NCI-H146 treated with DMSO at 0.1 percent for 48 hours (cell line): ENCODE measurements around the gene PNISR.

Source experiments
- DNase-seq: peaks from one replicate; lab custom pipeline; 2025; ENCODE audit not compliant: unreplicated experiment; lab: John Stamatoyannopoulos, UW

The PNISR gene

DNA sequence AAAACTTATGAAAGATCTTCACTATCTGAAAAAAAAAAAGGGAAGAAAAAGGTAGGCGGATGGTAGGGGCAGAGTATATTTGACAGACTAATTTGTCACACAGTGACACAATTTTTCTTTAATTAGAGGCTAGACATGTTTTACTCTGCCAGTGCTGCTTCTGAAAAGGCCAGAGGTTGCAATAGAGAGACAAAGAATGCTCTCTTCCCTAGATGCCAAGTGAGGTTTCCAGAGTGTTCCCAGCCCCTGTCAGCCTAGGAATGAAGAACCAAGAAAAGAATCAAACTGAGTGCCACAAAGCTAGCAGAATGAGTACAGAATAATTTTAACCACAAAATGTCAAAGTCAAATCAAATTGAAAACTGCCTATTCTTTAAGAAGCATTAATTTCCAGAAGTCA, 13.0 kb downstream of the PNISR start:
- DNase-seq, result no peak

DNA sequence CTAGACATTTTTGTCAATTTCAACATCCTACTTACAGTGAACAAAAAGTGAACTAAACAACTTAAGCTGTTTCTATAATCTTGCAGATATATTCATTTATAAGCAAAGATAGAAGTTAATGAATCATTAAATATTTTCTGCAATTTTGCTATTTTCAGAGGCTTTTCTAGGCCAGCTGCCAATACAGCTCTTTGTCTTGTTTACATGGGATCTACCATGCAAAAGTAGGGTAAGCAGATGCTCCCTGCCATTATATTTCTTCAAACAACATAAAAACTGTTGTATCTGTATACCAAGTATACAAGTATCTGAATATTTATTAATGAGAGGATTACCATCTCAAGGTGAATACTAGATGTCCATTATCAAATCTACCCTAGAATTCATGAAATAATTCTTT, 15.4 kb downstream of the PNISR start:
- DNase-seq, result no peak

DNA sequence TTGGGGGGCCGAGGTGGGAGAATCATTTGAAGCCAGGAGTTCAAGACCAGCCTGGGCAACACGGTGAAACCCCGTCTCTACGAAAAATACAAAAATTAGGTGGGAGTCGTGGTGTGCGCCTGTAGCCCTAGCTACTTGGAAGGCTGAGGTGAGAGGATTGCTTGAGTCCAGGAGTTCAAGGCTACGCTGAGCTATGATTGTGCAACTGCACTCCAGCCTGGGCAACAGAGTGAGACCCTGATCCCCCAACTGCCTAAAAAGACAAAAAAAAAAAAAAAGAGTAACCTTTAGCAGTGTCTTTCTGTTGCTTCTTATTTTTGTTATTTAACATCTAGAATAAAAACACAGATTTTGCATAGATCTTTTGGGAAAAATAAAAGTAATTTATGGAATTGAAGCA, 18.0 kb downstream of the PNISR start:
- DNase-seq, result no peak

DNA sequence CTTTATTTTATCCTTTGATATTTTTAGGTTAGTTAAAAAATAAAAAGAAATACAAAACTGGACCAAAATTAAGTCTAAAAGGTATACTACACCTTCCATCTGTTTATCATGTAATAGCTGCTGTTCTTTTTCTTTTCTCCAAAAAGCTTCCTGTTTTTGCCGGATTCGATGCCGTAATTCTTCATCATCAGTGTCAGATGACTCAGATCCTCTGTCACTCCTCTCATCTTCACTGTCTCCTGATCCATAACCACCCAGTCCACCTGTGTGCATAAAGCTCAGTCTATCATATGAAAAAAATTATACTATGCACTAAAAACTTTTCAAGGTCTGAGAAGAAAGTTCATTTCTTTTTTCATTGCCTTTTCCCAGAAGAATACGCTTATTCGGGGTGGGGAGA, 22.7 kb downstream of the PNISR start:
- no peak for DNase-seq

DNA sequence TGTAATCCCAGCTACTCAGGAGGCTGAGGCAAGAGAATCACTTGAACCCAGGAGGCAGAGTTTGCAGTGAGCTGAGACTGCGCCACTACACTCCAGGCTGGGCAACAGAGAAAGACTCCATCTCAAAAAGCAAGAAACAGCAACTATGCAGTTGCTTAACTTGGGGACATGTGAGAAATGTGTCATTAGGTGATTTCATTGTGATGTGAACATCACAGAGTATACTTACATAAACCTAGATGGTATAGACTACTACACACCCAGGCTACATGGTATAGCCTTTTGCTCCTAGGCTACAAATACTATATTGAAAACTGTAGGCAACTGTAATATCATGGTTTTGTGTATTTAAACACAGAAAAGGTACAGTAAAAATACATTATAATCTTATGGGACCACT, 27.8 kb downstream of the PNISR start:
- no peak for DNase-seq

DNA sequence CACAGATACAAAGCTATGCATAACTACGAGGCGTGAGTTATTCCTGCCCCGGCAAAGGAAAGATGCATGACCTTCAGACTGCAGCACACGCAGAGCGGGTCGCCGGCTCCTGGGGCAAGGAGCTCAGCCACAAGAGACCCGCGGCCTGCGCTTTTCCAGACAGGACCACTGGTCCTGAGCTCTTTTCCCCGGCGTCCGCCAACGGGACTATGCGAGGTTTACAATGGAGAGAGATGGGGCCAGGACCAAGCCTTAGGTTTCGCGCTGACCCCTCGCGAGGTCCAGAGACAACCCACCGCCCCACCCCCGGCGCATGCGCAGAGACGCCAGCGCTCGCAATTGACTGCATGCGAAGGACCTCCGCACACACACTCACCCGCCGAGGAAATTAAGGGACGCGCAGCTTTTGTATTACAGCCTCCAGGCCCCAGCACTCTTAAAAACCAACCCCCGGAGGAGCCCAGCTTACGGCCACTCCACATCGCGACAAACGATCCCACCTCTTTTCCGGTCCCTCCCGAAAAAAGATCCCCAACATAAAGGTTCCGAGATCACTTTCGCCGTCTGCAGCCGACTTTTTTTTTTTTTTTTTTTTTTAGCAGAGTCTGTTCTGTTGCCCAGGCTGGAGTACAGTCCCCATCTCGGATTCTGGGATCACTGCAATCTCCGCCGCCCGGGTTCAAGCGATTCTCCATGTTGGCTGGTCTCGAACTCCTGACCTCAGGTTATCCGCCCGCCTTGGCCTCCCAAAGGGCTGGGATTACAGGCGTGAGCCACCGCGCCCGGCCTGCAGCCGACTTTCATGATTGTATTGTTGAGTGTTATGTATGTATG, 31.2 kb downstream of the PNISR start, which contains the start of gene COQ3:
TSS of gene COQ3 (minus strand) at position 498 of the 834 bp plus-strand sequence. CDS start at position 482, 16 bp downstream.
- peak; percentile 62 for DNase-seq

DNA sequence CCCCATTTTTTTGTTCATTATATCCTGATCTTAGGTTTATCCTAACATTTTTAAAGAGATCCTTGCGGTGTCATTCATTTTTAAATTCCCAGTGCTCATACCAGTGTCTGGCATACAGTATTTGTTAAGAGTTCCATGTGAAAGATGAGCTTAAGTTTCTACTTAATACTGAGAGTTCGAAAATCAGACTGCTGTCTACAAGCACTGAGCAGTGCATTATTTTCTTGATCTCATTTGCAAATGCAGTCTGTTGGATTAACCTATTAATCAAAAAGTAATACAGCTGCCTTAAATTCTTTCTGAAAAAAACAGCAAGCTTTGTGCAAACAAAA, 31.8 kb downstream of the PNISR start:
- DNase-seq, result no peak

DNA sequence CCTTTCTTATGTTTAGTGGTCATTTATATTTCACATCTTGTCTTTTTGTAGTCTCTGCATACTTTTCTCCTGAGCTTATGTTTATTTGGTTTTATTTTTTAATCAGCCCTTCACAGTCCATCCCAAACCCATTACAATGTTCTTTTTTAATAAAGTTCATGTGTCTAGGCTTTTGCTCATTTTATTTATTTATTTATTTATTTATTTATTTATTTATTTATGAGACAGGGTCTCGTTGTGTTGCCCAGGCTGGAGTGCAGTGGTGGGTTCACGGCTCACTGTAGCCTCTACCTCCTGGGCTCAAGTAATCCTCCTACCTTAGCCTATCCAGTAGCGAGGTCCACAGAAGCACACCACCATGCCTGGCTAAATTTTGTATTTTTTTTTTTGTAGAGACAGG, 34.2 kb downstream of the PNISR start:
- DNase-seq, result no peak

DNA sequence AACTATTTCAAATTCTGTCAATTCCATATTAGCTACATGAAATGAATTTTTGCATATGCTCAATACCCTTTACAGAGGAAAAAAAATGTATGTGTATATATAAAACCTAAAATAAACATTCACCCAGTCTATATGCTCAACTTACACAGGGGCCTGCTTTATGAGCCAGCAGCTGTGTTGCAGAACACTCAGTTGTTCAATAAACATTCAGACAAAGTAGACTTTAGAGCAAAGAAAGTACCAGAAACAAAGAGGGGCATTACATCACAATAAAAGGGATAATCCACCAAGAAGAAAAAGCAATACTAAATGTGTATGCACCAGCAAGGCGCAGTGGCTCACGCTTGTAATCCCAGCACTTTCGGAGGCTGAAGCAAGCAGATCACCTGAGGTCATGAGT, 40.6 kb downstream of the PNISR start:
- DNase-seq, result no peak

DNA sequence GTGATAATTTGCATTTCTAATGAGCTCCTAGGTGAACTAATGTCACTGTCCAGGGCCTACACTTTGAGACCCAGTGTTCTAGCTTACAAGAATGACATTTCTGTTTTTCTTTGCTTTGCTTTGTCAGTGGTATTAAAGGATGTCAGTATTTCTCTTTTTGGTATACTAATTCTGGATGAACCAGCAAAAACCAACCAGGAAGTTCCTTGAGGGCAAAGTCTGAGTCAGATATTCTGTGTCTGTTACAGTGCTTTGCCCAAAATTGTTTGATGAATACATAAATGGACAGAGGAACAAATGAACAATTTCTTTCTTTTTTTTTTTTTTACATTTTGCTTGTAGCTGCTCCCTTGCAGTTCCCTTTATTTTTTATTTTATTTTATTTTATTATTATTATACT, 46.5 kb downstream of the PNISR start:
- no peak for DNase-seq

DNA sequence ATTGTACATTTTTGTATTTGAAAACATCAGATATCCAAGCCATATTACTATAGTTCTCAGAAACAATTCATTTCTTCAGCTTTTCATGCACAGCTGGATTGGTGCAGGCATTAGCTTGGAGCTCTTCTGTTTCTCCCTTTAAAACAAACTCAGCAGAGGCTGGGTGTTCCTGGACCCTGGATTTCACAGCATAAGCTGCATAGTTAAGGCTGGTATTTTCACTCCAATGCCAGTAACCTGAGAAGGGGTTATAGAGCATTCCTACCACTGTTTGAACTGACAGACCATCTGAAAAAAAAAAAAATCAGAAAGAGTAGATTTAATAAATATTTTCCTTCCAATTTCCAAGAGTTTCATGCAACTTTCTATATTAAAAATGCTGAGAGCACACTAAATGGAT, 55.6 kb downstream of the PNISR start:
- DNase-seq, result no peak

DNA sequence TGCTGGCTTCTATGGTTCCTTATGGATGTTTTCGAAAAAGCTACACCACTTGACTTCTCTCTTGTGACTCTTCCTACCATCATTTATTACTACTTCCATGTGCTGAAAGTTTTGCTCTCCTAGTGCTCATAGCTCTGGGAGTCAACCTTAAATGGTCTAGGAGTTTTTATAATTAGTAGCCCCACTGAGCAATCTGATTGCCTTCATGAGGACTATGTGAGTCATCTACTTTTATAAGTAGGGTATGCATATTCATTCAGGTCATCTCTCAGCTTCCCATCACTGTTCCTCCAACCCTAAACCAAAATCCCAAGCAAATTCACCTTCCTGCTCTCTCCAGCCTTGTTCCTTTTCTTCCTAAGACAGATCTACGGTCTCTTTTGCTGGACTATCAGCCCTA, 58.3 kb downstream of the PNISR start:
- DNase-seq, result no peak

DNA sequence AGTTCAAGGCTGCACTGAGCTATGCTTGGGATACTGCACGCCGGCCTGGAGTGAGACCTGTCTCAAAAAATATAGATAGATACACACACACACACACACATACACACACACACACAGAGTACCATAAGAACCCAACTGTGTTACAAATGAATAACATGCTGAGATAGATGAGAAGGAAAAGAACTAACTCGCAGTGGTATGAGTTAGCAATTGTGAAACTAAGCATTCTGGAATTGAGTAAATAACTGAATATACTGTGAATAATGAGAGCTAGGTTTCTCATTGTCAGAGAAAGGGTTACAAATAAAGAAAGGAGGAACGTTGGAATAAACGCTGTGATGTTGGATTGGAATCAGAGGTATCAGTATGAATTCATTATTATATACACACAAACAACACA, 61.1 kb downstream of the PNISR start:
- no peak for DNase-seq

DNA sequence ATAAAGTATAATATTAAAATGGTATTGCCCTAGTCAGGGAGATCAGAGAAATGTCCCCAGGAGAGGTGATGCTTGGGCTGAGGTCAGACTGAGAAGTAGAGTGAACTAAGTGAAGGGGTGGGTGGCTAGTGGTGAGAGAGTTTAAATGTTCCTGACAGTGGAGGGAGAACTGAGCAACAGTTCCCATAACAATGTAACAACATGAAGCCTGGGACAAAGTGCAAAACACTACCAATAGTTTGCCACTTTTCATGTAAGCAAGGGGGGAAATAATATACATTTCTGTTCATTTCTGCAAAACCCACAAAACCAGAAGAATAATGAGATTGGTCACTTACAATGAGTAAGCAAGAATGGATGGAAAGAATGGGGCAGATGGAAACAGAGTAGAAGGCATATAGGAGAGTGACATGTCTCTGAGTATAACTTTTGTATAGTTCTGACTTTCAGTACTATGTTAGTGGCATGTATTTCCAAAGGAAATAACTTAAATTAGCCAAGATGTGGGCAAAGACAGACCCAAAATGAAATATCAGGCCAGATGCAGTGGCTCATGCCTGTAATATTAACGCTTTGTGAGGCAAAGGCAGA, 62.3 kb downstream of the PNISR start:
- no peak for DNase-seq

DNA sequence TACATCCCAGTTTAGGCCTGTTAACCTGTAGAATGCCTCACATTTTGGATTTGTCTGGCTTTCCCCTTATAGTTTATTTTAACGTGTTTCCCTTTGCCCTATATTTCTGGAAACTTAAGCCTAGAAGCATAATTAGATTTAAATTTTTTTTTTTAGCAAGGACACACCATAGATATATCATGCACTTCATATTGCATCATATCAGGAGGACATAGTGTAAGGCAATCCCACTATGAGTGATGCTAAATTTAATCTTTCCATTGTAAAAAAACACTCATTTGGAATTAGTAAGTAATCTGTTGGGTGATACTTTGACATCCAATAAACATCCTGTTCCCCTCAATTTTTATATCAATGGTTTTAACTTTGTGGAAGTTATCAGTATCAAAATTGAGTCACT, 65.3 kb downstream of the PNISR start:
- no peak for DNase-seq

DNA sequence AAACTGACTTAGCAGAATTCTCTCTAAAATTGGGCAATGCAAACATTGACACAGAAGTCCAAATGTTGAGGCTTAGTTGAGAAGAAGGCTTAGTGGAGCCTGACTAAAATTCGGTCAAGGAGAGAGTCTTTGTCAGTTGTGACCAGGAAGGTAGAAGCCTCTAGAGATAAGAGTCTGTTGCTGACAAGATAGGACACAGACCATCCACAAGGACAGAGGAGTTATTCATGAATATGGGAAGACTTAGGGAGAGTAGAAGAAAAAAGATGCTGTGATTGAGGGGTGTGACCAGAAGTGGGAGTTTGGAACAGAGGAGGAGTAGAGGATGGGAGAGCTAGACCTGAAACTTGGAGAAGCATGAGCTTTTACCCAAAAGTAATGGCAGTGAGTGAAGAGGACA, 68.5 kb downstream of the PNISR start:
- no peak for DNase-seq

DNA sequence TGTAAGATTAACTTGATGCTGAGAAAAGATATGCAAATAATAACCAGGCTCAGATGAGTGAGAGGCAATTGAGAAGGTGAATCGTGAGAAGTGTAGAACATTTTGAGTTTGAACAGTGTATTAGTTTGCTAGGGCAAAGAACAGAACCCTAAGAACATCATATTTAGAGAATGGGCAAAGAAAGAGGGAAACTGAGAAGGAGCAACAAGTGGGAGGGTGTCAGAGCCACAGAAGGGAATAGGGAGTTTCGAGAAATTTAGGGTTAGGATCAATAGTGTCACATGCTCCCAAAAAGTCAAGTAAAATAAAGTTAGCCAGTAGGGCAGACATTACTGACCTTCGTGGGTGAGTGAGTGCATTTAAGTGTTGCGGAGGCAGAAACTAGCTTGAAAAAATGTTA, 70.1 kb downstream of the PNISR start:
- no peak for DNase-seq

DNA sequence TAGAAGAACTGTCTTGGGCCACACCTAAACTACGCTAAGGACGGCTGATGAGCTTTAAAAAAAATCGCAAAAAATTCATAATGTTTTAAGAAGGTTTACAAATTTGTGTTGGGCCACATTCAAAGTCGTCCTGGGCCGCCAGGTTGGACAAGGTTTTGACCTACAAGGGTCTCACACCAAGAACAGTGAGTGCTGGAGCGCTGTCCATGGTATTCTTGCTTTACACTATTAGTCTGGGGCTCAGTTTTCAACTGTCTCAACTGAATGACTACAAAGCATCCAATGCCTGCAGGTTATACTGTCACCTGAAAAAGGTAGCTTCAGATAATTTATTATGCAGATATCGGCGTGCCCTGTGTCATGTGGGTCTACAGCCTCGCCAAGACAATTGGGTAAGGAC, 72.0 kb downstream of the PNISR start:
- DNase-seq, result no peak

DNA sequence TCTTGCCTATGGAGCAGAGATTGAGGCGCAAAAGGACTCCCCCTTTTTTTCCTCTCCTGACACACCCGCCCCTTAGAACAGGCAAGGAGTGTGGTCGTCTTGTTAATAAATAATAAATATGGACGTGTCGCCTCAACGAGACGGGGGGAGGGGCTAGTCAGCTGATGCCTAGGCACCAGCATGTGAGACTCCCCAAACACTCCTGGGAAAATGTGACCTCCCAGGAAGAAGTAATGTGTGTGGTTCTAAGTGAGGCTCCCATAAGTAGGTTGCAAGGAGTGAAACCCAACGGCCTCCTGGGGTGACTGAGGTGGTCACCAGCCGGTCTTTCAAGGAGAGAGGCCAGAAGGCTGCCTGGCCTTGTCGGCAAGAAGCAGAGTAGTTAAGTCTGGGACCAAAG, 74.5 kb downstream of the PNISR start:
- no peak for DNase-seq

DNA sequence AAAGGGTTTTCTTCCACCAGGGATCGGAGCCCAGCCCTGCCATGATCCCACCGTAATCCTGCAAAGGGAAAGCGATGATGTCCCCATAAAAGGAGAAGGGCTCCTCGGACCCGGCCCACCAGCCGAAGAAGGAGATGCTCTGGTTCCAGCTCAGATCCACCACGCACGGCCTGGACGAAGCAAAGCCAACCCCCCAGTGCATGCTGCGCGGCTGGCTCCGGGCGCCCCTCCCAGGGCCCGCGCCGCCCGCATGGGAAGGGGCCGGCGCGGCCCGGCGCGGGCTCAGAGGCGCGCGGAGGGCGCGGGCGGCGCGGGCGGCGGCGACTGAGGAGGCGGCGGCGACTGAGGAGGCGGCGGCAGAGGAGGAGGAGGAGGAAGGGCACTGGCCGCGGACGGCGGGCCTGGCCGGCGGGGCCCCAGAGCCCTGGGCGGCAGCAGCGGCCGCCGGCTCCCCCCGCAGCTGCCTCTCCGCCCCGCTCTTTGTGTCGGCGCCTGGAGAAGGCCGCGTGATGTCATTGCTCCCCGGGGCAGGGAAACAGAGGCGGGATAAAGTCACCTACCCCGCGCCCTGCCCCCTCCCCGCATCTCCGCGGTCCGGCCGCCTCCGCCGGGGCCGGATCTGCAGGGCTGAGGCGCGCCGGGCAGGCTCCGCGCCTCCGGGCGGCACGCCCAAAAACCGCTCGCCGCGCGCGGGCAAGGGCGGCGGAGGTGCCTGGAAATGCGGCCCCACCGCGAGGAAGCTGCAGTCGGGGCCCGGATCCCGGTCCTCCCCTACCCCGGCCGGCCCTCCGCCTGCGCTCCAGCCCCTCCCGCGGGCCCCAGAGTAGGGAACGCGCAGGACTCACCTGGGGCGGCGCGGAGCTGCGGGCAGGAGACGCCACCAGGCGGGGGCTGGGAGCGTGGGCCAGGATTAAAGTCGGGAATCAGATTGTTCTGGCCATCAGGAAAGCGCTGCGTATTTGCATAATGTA, 75.7 kb downstream of the PNISR start, which contains the start of gene FAXC:
TSS of gene FAXC (minus strand) at position 504 of the 971 bp plus-strand sequence. CDS start at position 202, 302 bp downstream.
- peak; percentile 65 for DNase-seq

DNA sequence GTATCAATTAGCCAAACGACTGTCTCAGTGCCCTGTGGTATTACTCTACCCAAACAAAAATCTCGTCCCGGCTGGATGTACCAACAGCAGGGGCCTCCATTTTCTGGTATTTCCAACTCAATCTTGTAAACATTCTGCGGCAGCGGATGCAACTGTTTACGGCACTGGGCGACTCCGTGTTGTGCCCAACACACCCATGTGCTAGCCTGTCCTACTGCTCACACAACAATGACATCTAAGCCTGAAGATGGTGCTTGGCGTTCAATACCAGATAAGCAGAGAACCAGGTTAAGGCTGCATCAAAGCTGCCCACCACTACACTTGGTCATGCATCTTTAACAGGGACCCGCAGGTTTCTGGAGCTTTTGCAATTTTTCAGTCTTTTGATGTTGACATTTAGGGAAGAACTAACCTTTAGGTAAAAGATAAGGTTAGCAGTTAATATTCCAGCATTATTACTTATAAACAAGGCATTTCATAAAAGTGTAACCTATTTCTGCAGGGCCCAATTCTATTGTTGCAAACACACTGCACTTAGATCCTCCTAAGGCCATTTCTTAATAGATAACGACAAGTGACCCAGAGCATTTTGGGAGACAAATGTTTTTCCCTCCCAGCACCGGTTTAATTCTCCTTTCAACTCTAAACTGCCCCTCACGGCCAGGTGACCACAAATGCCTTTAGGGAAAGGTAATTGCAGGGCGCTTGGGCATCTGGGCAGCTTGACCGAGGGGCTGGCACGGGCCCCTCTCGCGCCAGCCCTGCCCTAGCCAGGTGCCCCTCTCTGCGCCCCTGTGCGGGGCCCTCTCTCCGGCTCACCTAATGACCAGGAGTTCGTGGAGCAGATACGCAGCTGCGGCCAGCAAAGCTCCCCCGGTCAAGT, 76.6 kb downstream of the PNISR start:
- peak; percentile 23 for DNase-seq
